Glutamatergic neuron (in vitro differentiated cells): ENCODE data around the gene FBP1. TPM values are rescaled to one million over a fixed set of nuclear protein-coding genes. Genes with fewer than 3 reads are reported as not detected.

Experiments used
- DNase-seq: peaks from one replicate; pipeline ENCODE4 v3.0.0; 2022
- H3K27ac Mint-ChIP-seq: one replicate; pipeline ENCODE4 v1.8.0; 2020; ENCODE audit warnings: mild to moderate bottlenecking, mixed read lengths, inconsistent platforms; ENCODE audit not compliant: unreplicated experiment
- H3K27me3 Mint-ChIP-seq: one replicate; pipeline ENCODE4 v1.8.0; 2020; ENCODE audit warnings: mild to moderate bottlenecking, moderate library complexity, mixed read lengths, inconsistent platforms; ENCODE audit not compliant: unreplicated experiment
- H3K36me3 Mint-ChIP-seq: one replicate; pipeline ENCODE4 v1.8.0; 2020; ENCODE audit warnings: mild to moderate bottlenecking, mixed read lengths, inconsistent platforms; ENCODE audit not compliant: unreplicated experiment
- H3K4me1 Mint-ChIP-seq: one replicate; pipeline ENCODE4 v1.8.0; 2020; ENCODE audit warnings: mild to moderate bottlenecking, low read depth, mixed read lengths, inconsistent platforms; ENCODE audit not compliant: unreplicated experiment
- H3K4me3 Mint-ChIP-seq: one replicate; pipeline ENCODE4 v1.8.0; 2020; ENCODE audit warnings: mild to moderate bottlenecking, mixed read lengths, inconsistent platforms; ENCODE audit not compliant: unreplicated experiment
- H3K9me3 Mint-ChIP-seq: one replicate; pipeline ENCODE4 v1.8.0; 2020; ENCODE audit warnings: mild to moderate bottlenecking, moderate library complexity, mixed read lengths, inconsistent platforms; ENCODE audit not compliant: unreplicated experiment
- total RNA-seq: library from RNA; stranded (reverse); fragmentation: NEBNext Ultra II Directional; extraction: Animal tissue kit (Norgen Biotek cat#: 25700); gene quantifications from one replicate; pipeline ENCODE4 v1.2.1, GENCODE V29; 2021; ENCODE audit not compliant: unreplicated experiment
- TF ChIP-seq, protein P1 (sequence below): fragments of 200-600 bp; sonication (generic); IDR thresholded peaks from one replicate; pipeline ENCODE4 v1.5.0; 2021; ENCODE audit not compliant: partially characterized antibody, unreplicated experiment

Gene FBP1
- total RNA-seq, 1 donor from 2014 or later: not detected

- H3K4me3 Mint-ChIP-seq: no peak overlapping the region
- H3K36me3 Mint-ChIP-seq: no peaks in the 10 kb centered on the region
- no peak for DNase-seq
- H3K4me1 Mint-ChIP-seq: no peaks in the 10 kb centered on the region
- peaks cover 1% of the 10 kb centered on the region for H3K9me3 Mint-ChIP-seq
- no peak overlapping the region for H3K27ac Mint-ChIP-seq
- TF ChIP-seq, protein P1, sequence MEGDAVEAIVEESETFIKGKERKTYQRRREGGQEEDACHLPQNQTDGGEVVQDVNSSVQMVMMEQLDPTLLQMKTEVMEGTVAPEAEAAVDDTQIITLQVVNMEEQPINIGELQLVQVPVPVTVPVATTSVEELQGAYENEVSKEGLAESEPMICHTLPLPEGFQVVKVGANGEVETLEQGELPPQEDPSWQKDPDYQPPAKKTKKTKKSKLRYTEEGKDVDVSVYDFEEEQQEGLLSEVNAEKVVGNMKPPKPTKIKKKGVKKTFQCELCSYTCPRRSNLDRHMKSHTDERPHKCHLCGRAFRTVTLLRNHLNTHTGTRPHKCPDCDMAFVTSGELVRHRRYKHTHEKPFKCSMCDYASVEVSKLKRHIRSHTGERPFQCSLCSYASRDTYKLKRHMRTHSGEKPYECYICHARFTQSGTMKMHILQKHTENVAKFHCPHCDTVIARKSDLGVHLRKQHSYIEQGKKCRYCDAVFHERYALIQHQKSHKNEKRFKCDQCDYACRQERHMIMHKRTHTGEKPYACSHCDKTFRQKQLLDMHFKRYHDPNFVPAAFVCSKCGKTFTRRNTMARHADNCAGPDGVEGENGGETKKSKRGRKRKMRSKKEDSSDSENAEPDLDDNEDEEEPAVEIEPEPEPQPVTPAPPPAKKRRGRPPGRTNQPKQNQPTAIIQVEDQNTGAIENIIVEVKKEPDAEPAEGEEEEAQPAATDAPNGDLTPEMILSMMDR: no peak
- peaks cover 2% of the 10 kb centered on the region for H3K27me3 Mint-ChIP-seq
Observed at GRCh38 chr9:94630833-94631232, 8.5 kb downstream of the FBP1 start.

DNA sequence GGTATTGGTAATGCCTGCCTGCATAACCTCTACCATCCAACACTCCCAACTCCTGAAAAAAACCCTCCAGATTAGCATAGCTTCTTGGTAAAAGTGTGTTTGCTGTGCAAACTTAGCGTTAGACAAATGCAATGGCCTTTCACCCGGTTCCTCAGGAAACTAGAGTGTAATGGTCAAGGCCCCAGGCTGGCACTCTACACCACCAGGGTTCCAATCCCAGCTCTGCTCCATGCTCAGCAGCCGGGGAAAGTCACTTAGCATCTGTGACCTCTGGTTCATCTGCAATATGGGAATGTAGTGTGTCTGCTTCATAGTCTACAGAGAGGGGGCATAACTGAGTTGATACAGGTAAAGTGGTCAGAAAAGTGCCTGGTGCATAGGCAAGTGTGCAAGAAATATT is 9.0 kb downstream of the FBP1 start:
- Mint-ChIP-seq H3K4me1 (no peaks in the 10 kb centered on the region), H3K27ac (no peak overlapping the region), H3K9me3 (peaks cover 1% of the 10 kb centered on the region), H3K27me3 (peaks cover 2% of the 10 kb centered on the region), H3K4me3 (no peak overlapping the region), H3K36me3 (no peaks in the 10 kb centered on the region)
- DNase-seq: no peak
- TF ChIP-seq, protein P1: no peak

DNA sequence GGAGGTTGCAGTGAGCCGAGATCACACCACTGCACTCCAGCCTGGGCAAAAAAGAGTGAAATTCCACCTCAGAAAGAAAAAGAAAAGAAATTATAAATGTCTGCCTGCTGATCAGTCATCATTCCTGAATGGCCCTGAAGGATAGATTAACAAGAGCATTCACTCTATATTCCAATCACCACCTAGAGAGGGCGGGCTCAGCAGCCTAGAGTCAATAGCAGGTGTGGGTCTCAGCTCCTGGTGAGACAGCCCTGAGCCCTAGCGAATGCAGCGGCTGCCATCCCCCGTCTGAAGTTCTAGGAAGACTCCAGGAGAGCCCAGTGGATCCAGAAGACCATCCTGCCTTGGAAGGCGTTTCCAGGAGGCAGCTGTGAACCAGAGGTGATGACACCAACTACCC is 12.0 kb downstream of the FBP1 start:
- H3K36me3 Mint-ChIP-seq: no peaks in the 10 kb centered on the region

GRCh38 chr9:94625835-94626234 is 13.5 kb downstream of the FBP1 start:
- DNase-seq: no peak
- no peak overlapping the region for H3K27ac Mint-ChIP-seq
- H3K4me3 Mint-ChIP-seq: no peak overlapping the region
- peaks cover 3% of the 10 kb centered on the region for H3K4me1 Mint-ChIP-seq
- no peaks in the 10 kb centered on the region for H3K36me3 Mint-ChIP-seq
- H3K9me3 Mint-ChIP-seq: peaks cover 3% of the 10 kb centered on the region
- TF ChIP-seq, protein P1: no peak
- H3K27me3 Mint-ChIP-seq: peaks cover 5% of the 10 kb centered on the region

More for the DNA sequence above, 12.0 kb downstream of the FBP1 start:
- TF ChIP-seq, protein P1: no peak
- DNase-seq: no peak
- Mint-ChIP-seq H3K4me1 (peaks cover 3% of the 10 kb centered on the region), H3K27me3 (peaks cover 5% of the 10 kb centered on the region), H3K27ac (no peak overlapping the region), H3K4me3 (no peak overlapping the region), H3K9me3 (peaks cover 3% of the 10 kb centered on the region)

- Mint-ChIP-seq H3K36me3 (no peaks in the 10 kb centered on the region), H3K27me3 (peaks cover 5% of the 10 kb centered on the region), H3K9me3 (peaks cover 5% of the 10 kb centered on the region), H3K27ac (no peak overlapping the region), H3K4me1 (peaks cover 3% of the 10 kb centered on the region), H3K4me3 (no peak overlapping the region)
- no peak for DNase-seq
- TF ChIP-seq, protein P1: no peak
Observed at GRCh38 chr9:94624629-94625028, 14.7 kb downstream of the FBP1 start.
